ENCODE measurements around the gene HIPK2.

GRCh38 chr7:139568813-139569490 lies 208.8 kb downstream of the HIPK2 start:
- no peak for TF ChIP-seq CTCF (IDR thresholded peaks at IDR 0.05)
- no peak for TF ChIP-seq POLR2A (IDR thresholded peaks at IDR 0.05)
